A204.1 (cell line): ENCODE results near the gene KLHL5.

Experiments
- FAIRE-seq: peaks from 2 replicates; lab custom pipeline; 2012; peaks lifted over from hg19 to GRCh38; lab: Jason Lieb, UNC

The KLHL5 gene

GRCh38 chr4:39044364-39044955 lies 17.6 kb upstream of the KLHL5 start:
- FAIRE-seq: no peak

- FAIRE-seq: no peak
These were observed 16.8 kb upstream of the KLHL5 start for GRCh38 chr4:39044956-39045826.

GRCh38 chr4:39045827-39046221 lies 16.2 kb upstream of the KLHL5 start:
- FAIRE-seq: no peak

GRCh38 chr4:39046249-39046648 lies 15.8 kb upstream of the KLHL5 start:
- FAIRE-seq: no peak

- FAIRE-seq: no peak
These were observed 14.4 kb upstream of the KLHL5 start for GRCh38 chr4:39047681-39048080.

- no peak for FAIRE-seq
These were observed 13.7 kb upstream of the KLHL5 start for GRCh38 chr4:39048311-39048710.

- FAIRE-seq: no peak
These were observed 11.4 kb upstream of the KLHL5 start for GRCh38 chr4:39050590-39050989.

GRCh38 chr4:39051492-39051891 lies 10.5 kb upstream of the KLHL5 start:
- no peak for FAIRE-seq

GRCh38 chr4:39053983-39054382 lies 8.0 kb upstream of the KLHL5 start:
- FAIRE-seq: no peak

GRCh38 chr4:39054497-39054896 lies 7.5 kb upstream of the KLHL5 start:
- no peak for FAIRE-seq

- no peak for FAIRE-seq
These were observed 6.0 kb upstream of the KLHL5 start for GRCh38 chr4:39056023-39056422.

- FAIRE-seq: no peak
These were observed 575 bp upstream of the KLHL5 start for GRCh38 chr4:39061457-39061856.

GRCh38 chr4:39062770-39063097 lies 702 bp downstream of the KLHL5 start:
- no peak for FAIRE-seq

- peak; percentile 14 for FAIRE-seq
These were observed 1.4 kb downstream of the KLHL5 start for GRCh38 chr4:39063430-39063829.

GRCh38 chr4:39066371-39066770 lies 4.3 kb downstream of the KLHL5 start:
- FAIRE-seq: no peak

- peak; percentile 27 for FAIRE-seq
These were observed 5.0 kb downstream of the KLHL5 start for GRCh38 chr4:39067031-39067430.

- no peak for FAIRE-seq
These were observed 5.4 kb downstream of the KLHL5 start for GRCh38 chr4:39067451-39067850.

GRCh38 chr4:39068907-39069306 lies 6.9 kb downstream of the KLHL5 start:
- FAIRE-seq: no peak

- no peak for FAIRE-seq
These were observed 16.8 kb downstream of the KLHL5 start for GRCh38 chr4:39078829-39079228.

GRCh38 chr4:39083164-39083563 lies 21.1 kb downstream of the KLHL5 start:
- FAIRE-seq: no peak

GRCh38 chr4:39085891-39086290 lies 23.9 kb downstream of the KLHL5 start:
- no peak for FAIRE-seq

GRCh38 chr4:39096847-39097246 lies 34.8 kb downstream of the KLHL5 start:
- FAIRE-seq: no peak

- no peak for FAIRE-seq
These were observed 35.3 kb downstream of the KLHL5 start for GRCh38 chr4:39097290-39097689.

GRCh38 chr4:39102297-39102696 lies 40.3 kb downstream of the KLHL5 start:
- FAIRE-seq: no peak
